ENCODE results near the gene PARVA.
"Not testable (repeated sequence)": the region's sequence is repeated elsewhere in the genome, so short reads cannot be mapped to it uniquely, and the experiment has no call there.

PARVA gene

GRCh38 chr11:12377106-12377823, at the start of gene PARVA:
TSS of gene PARVA (plus strand) at chr11:12377571. CDS start at chr11:12377648, 77 bp downstream.
- DNase-seq, result peak; percentile 27

- no peak for DNase-seq
Measured at GRCh38 chr11:12329169-12329568, 48.2 kb upstream of the PARVA start.

GRCh38 chr11:12329797-12330196, 47.6 kb upstream of the PARVA start:
- DNase-seq, result no peak

- no peak for DNase-seq
Measured at GRCh38 chr11:12330485-12331231, 46.7 kb upstream of the PARVA start.

- DNase-seq, result no peak
Measured at GRCh38 chr11:12331239-12331874, 46.0 kb upstream of the PARVA start.

- DNase-seq, result no peak
Measured at GRCh38 chr11:12343526-12343925, 33.8 kb upstream of the PARVA start.

GRCh38 chr11:12353534-12353933, 23.8 kb upstream of the PARVA start:
- no peak for DNase-seq

- DNase-seq, result no peak
Measured at GRCh38 chr11:12354750-12355545, 22.4 kb upstream of the PARVA start.

GRCh38 chr11:12356944-12357655, 20.3 kb upstream of the PARVA start:
- DNase-seq, result no peak

GRCh38 chr11:12357697-12358096, 19.7 kb upstream of the PARVA start:
- DNase-seq, result not testable (repeated sequence)

- no peak for DNase-seq
Measured at GRCh38 chr11:12358302-12359188, 18.8 kb upstream of the PARVA start.

- DNase-seq, result no peak
Measured at GRCh38 chr11:12359761-12360160, 17.6 kb upstream of the PARVA start.

- no peak for DNase-seq
Measured at GRCh38 chr11:12361682-12362081, 15.7 kb upstream of the PARVA start.

GRCh38 chr11:12362857-12363256, 14.5 kb upstream of the PARVA start:
- no peak for DNase-seq

- DNase-seq, result no peak
Measured at GRCh38 chr11:12363373-12363772, 14.0 kb upstream of the PARVA start.

GRCh38 chr11:12365965-12366575, 11.3 kb upstream of the PARVA start:
- not testable (repeated sequence) for DNase-seq

- not testable (repeated sequence) for DNase-seq
Measured at GRCh38 chr11:12367057-12367456, 10.3 kb upstream of the PARVA start.

GRCh38 chr11:12372111-12372510, 5.3 kb upstream of the PARVA start:
- no peak for DNase-seq

GRCh38 chr11:12375720-12376119, 1.7 kb upstream of the PARVA start:
- DNase-seq, result no peak

GRCh38 chr11:12376259-12377081, 901 bp upstream of the PARVA start:
- no peak for DNase-seq
